Dermis microvascular lymphatic vessel endothelial cell (primary cell): ENCODE measurements around the gene FOXC2. TPM values are rescaled to one million over a fixed set of nuclear protein-coding genes. Genes with fewer than 3 reads are reported as not detected.

Experiments
- DNase-seq, 2 donors: peaks; one replicate each; pipeline versions ENCODE4 v3.0.0 to v3.0.0-alpha.2; 2010; ENCODE audit warnings: low read depth in 2 of 2
- total RNA-seq: library from RNA; depleted of rRNA; stranded (reverse); fragments of >200 nt; gene quantifications from 2 replicates; pipeline ENCODE4 v1.2.1, GENCODE V29; 2014

Gene FOXC2
- total RNA-seq = 1.7 and 5.1 TPM in 2 replicates

DNA sequence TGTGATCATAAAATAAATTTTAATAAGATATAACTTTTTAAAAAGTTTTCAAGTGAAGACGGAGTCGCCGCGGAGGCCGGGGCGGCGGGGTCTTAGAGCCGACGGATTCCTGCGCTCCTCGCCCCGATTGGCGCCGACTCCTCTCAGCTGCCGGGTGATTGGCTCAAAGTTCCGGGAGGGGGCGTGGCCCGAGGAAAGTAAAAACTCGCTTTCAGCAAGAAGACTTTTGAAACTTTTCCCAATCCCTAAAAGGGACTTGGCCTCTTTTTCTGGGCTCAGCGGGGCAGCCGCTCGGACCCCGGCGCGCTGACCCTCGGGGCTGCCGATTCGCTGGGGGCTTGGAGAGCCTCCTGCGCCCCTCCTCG lies at the start of gene FOXC2:
TSS of gene FOXC2 (plus strand) at position 229 of the 365 bp plus-strand sequence. CDS start 507 bp downstream, outside the sequence.
- peak; percentile 88 to 97 for DNase-seq

DNA sequence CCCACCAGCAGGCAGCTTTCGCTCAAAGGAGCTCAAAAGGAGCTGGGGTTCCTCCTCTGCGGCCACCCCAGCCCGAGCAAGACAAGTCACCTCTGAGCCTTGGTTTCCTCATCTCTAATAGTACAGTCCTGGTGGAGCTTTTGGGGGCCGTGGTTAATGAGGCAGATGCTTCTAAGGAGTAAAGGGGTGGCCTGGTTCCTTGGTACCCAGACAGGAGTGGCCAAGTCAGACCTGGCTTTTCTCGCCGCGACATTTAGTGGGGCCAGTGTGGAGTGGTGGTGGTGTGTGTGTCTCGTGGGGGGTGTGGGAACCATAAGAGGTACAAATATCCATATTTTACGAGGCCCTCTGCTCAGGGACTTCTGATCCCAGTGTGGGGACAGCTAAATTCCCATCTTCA lies 49.6 kb upstream of the FOXC2 start:
- DNase-seq = no peak

DNA sequence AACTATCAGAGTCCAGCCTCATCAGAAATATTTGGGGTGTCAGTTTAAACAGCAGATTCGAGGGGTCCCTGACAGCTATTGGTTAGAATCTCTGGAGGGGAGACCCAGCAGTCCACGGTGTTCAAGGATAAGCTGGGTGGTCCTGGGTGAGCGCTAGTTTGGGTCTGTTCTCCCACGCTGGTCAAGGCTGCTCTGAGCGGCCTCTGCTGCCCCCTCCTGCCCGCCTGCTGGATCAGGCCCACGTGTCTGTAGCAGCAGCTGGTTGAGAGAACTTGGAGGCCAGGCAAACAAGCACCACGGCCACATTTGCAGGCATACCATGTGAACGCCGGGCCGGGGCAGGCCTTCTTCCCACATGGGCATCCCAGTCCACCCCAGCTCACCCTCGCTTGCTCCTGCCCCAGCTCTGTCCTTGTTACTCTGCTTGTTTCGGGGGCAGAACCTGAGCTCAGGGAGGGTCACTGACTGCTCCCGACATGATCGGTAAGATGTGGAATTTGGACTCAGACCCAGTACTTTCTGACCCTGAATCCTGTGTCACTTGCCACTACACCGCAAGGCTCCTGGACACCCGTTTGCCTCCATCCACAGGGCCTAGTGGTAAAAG lies 48.9 kb upstream of the FOXC2 start:
- DNase-seq = peak; percentile 30 to 68

DNA sequence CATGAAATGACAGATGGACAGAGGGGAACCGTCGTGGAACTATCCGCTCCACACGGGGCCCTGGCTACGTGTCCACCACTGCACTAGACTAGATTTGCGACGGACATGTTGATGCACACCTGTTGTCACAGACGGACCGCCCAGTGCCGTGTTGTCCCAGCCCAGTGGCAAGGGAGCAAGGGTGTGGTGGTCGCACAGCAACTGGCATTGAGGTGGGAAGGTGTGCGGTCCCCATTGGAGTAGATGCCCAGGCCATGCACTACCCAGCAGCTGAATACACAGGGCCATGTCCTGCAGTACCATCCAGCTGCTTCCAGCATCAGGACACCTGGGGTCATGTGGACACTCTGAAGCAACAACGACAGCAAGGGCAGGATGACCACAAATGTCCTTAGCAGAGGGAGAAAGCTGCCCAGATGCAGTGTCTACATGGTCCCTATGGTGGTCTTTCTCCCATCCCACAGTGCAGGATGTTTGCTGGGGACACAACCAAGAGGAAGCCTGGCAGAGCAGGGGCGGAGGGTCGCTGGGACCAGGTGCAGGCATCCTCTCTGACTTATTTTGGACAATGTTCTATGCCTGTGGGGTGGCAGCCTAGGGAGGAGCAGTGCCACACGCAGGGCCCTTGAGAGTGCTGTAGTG lies 47.5 kb upstream of the FOXC2 start:
- DNase-seq = no peak

DNA sequence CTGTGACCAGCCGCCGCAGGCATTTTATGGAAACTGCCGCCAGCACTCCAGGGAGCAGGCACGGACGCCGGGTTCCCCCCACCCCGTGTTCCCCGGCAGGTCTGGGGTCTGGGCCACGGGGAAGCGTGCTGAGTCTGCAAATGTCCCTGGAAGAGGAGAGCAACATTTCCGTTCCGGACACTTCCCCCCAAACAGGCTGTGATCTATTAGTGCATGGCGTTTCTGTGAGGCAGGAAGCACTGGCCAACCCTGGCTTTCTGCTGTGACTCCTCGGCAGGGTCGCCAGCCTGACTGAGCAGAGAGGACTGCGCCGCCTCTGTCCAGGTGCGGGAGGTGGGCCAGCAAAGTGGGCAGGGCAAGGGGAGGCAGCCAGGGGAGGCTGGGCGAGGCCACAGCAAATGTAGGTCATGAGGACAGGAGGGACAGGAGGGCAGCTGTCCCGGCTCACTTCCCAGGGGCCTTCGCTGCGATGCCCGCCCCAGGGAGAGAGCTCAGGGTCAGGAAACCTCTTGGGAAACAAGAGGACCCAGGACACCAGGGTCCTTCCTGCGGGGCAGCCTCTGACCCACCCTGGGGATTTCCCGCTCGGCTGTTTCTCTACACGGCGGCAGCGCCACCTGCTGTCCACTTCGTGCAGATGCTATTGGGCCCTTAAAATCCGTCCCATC lies 46.8 kb upstream of the FOXC2 start:
- peak; percentile 20 to 61 for DNase-seq

DNA sequence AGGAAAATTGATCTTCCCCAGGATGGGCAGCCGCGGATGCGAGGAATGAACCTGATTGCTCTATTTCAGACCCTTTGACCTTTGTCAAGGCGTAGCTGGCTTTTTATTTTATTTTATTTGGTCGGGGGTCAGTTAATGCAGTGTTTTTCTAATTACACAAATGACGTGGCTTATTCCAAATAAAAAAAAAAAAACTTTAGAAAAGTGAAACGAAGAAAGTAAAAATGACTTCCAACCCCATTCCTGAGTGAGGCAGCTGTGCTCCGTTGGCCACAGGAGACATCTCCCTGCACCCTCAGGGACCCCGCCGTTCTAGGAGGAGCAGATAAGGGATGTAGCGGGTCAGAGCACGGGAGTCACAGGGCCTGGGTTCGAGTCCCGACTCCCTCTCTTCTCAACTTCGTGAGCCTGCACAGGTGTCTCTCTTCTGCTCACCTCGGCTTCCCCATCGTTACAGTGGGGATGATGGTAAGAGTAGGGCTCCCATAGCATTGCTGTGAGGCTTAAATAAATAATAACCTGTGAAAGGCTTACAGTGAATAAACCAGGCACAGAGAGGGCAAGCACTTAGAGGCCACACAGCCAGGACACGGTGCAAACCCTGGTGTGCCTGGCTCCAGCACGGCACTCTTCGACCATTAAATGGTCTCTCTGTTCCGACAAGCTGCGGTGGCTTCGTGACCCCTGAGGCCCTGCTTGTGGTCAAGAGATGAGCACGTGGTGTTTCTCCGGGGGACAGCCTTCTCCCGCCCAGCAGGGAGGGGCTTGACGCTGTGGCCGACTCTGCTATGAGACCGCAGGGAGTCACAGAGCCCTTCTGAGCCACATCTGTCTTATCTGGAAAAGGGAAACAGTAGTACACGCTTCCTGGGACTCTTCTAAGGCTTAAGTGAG lies 46.1 kb upstream of the FOXC2 start:
- DNase-seq = no peak

DNA sequence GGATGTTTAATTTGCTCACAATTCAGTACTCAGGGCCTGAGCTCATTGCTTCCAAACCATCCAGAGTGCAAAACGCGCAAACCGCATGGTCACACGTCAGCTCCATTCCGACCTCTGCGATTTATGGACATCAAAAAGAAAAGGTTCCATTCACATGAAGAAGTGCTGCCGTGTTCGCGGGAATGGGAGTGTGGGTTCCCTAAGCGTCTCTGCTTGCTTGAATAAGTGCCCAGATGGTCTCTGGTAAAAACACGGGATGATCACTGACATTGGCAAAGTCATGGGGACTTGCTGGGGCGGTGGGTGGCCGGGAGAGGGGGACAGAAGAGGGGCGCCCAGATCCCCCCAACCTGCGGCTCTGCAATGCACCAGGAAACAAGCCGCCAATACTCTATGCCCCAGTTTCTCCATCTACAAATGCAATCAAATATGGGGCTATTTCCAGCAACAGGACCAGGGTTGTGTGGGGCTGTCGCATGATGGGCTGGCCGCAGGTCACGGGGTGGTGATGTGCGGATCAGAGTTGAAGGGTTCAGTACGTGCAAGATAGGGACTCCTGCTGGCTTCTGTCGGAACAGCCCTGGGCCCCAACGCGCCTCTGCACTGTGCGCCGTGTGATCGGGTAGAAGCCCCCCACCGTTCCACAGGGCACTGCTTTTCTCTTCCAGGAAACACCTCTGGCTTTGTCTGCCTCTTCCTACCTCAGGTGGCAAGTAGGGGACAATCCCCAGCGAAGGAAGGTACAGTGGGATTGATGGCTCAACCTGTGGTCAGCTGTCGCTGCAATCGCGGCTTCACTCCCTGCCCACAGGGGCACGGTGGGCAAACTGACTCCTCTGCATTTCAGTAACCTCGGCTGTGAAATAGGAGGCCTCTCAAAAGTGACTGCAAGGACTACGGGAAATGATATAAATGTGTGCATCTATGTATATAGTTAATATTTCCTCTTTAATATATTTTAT lies 45.1 kb upstream of the FOXC2 start:
- no peak for DNase-seq

DNA sequence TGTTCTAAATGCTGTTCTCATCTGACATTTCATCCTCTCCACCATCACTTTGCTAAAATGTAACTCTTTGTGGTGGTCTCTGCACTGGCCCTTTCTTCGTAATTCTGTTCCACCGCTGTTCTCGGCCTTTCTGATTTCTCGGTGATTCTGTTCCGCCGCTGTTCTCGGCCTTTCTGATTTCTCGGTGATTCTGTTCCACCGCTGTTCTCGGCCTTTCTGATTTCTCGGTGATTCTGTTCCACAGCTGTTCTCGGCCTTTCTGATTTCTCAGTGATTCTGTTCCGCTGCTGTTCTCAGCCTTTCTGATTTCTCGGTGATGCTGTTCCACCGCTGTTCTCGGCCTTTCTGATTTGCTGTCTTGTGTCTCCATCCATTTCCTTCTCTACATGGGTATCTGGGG lies 44.0 kb upstream of the FOXC2 start:
- DNase-seq = no peak

DNA sequence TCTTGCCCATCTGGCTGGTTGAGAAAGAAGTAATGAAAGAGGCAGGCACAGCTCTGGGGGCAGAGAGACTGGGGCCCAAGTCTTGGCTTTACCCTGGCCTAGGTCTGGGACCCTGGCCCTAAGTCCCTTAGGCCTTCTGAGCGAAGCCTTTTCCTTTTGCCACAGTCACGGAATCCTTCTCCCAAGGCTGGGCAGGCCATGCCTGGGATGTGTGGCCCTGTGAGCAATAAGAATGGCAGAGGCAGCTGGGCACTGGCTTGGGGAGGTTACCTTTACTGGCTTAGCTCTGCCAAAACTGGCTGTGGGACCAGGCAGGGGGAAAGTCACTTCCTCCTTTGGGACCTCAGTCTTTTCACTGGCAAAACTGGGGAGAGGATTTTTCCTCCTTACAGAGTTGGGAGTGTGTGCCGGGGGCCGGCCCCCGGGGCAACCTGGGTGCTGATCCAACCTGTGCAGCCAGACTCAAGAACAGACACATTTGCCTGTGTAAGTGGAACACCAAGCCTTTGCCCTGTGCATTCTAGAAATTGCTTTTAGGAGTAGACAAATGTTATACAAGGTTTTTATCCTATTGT lies 43.4 kb upstream of the FOXC2 start:
- no peak for DNase-seq

DNA sequence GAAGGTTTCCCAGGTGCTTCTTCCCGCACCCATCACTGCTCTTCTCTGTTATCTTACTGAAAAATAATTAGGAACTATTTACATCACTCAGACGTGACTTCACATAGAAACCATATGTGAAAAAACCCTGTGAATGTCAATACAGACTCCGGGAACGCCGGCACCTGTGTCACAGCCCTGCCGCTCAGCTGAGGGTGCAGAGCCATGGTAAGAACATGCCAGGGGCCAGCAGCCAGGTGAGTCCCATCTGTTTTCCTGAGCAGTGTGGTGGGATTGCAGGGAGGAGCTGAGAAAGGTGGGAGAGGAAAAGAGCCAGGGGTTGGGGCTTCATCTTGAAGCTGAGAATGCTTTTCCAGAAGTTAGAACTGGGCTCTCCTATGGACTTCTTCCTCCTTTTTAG lies 42.6 kb upstream of the FOXC2 start:
- DNase-seq = no peak

DNA sequence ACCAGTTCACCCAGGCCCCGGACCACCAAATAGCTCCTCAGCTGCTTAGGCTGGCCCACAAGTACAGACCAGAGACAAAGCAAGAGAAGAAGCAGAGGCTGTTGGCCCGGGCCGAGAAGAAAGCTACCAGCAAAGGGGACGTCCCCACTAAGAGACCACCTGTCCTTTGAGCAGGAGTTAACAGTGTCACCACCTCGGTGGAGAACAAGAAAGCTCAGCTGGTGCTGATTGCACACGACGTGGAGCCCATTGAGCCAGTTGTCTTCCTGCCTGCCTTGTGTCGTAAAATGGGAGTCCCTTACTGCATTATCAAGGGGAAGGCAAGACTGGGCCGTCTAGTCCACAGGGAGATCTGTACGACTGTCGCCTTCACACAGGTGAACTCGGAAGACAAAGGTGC lies 40.9 kb upstream of the FOXC2 start:
- no peak for DNase-seq

DNA sequence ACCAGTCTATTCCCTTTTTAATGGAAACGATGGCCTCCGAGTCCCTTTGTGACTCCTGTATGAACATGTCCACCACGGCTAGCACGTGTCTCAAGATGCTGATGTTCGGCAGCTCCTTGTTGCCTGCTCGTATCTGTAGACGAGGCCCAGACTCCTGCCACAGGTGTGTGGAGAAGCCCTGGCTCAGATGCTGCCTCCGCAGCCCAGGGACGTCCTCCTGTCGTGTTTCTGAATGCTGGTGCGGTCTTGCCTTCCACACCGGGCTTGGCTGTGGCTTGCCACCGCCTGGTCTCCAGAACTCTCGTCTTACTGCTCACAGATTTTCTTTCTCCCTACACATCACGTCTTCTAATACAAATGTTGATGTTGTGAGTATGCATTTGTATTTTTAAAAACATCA lies 39.3 kb upstream of the FOXC2 start:
- DNase-seq = no peak

DNA sequence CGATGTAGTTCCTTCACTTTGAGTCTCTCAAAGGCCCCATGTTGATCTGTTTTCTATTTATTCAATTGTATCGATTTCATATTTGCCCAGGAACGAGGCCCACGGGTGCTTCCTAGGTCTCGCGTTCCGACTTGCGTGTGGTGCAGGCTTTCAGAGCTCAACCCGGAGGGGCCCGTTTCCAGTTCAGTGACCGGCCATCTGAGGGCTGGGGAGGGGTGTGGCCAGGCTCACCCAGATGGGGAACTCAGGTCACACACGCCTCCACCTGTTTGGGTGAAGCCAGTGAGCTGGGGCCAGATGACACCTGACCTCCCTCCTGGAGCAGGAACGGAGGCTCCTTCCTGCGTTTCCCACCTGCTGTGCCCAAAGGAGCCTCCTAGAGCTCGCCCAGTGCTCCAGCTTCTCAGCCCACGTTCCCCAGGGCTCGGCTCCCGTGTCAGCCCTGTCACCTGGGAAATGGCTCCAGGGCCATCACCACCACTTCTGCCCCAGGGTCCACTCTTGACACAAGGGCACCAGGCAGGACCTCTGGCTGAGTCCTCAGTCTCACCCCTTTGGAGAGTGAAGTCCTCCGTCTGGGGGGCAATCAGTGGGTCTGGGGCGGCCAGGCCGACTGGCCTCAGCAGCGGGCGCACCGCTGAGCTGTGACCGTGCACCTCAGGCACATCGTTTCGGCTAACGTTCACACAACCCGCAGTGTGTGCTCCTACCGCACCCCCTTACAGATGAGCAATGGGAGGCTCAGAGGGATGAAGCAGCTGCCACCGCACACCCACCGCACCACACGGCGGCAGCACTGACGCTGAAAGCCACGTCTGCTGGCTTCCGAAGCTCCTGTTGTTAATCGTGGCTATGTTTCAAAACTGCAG lies 38.3 kb upstream of the FOXC2 start:
- no peak for DNase-seq

DNA sequence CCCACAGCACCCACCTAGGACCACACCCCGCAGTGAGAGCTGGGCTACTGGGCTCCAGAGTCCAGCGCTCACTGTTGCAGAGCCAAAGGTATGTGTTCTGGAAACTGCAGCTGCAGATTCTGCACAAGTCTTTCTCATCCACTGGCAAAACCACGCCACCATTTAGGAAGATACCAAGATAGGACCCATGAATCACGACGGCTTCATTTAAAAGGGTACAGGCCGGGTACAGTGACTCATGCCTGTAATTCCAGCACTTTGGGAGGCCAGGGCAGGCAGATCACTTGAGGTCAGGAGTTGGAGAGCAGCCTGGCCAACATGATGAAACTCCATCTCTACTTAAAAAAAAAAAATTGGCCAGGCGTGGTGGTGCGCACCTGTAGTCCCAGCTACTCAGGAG lies 37.5 kb upstream of the FOXC2 start:
- DNase-seq = no peak

DNA sequence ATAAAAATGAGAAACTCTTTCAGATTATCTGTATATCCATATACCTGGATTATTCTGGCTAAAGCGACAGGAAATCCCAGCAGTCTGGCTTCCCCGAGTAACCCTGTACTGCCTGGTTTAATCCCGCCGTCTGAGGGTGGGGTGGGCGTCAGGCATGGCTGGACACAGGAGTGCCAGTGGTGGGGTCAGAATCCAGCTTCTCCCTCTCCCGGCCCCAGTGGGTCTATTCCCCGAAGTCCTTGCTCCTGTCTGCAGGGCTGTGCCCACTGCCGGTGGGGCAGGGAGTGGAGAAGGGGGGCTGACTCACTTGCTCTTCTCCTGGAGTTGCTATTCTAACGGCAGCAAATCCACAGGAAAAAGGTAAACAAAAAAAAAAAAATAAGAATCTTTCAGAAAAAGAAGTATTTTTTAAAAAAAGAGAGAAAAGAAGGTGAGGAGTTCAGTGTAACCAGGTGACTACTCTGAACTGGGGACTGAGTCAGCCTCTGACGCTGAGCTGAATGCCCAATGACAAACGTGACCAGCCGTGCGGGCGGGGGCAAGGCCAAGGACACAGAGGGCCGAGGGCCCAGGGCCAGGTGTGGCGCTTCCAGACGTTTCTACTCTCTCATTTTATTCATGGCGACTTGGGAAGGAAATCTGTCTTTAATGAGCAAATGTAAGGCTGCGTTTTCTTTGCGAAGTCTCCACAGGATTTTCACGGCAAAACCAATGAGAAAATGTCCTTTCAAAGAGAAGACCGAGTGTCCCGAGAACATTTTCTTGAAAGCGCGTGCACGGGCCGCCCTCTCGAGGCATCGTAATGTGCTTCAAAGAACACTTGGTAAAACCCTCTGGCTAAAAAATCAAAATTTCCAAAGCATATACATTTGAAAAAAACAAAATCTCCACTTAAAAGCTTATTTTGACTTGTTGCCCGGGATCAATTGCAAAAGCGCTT lies 36.1 kb upstream of the FOXC2 start:
- no peak for DNase-seq

DNA sequence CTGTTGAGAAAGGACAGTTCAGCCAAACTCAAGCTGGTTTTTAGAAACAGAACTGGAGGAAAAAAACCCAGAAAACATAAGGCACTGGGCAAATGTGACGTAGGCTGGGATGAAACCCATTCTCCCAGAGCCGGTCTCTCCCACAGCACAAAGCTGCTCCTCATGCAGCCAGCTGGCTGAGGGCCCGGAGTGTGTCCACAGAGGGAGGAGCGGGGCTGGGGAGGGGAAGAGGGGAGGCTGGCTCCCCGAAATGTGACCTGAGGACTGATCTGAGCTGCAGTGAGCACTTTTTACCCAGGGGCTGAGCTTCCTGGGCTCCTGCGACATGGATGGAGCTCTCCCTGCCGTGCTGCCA lies 35.5 kb upstream of the FOXC2 start:
- DNase-seq = no peak

DNA sequence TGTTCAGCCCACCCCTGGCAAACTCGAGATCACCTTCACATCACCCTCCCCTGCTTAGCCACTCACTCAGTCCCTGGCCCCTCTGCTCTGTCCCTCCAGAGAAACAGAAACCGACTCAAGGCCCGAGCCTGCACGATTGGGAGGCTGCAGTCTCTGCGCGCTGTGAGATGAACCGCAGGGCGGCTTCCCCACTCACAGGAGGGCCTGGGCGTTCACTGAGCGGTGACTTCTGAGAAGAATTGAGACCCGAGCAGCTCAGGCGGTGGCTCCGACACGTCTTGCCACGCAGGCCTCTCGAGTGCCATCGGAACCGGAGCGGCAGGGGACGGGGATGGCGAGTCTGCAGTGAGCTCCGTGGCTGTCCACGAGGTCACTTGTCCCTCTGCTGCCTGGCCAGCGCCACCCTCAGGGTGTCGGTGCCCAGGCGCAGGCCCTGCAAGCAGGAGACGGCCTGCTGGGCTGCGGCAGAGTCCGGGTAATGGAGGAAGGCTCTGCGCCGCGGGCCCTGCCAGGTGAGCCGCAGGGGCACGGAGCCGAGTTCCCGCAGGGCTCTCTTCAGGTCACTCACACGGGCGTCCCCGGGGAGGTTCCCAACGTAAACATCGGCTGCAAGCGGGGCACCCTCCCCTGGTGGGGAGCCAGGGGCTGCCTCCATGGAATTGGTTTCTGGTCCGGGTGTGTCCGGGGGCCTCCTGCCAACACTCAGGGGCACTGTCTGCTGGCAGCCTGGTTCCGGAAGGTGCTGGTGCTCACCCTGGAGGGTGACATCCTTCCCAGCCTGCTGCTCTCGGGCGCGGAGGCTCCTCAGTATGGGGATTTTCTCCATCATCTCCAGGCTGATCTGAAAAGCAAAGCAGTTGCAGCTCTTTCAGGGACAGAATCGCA lies 34.7 kb upstream of the FOXC2 start:
- DNase-seq = no peak

DNA sequence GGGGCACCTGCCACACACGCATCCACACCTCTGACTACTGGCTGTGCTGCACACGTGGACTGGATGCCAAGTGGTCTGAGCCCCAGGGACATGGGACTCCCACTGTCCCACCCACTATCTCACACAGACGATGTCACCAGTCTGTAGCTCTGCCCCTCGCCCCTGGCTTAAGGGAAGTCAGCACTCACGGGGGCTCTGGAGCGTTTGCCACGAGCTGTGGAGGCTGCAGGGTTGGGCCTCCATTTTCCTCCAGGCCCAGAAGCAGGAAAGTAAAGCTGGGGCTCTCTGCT lies 34.2 kb upstream of the FOXC2 start:
- DNase-seq = no peak
